GM12801 (cell line): ENCODE measurements around the gene DAPK2.

Experiments used
- CTCF ChIP-seq: IDR thresholded peaks from one replicate; pipeline ENCODE4 v1.5.1; 2011; ENCODE audit warnings: control low read depth; ENCODE audit not compliant: insufficient read length; ENCODE audit errors: extremely low read depth

DAPK2 gene

GRCh38 chr15:63909819-63910437, 136.4 kb downstream of the DAPK2 start:
- TF ChIP-seq CTCF, result no peak

GRCh38 chr15:63908991-63909390, 137.3 kb downstream of the DAPK2 start:
- no peak for TF ChIP-seq CTCF

GRCh38 chr15:63908281-63908680, 138.0 kb downstream of the DAPK2 start:
- TF ChIP-seq CTCF, result no peak

GRCh38 chr15:63907521-63907920, 138.8 kb downstream of the DAPK2 start:
- no peak for TF ChIP-seq CTCF

GRCh38 chr15:63906266-63906584, 140.1 kb downstream of the DAPK2 start:
- TF ChIP-seq CTCF, result no peak

- no peak for TF ChIP-seq CTCF
Measured at GRCh38 chr15:63905558-63906265, 140.6 kb downstream of the DAPK2 start.

GRCh38 chr15:63905131-63905530, 141.2 kb downstream of the DAPK2 start:
- no peak for TF ChIP-seq CTCF
